Measurements from ENCODE around the gene ASTN1.

Gene ASTN1

DNA sequence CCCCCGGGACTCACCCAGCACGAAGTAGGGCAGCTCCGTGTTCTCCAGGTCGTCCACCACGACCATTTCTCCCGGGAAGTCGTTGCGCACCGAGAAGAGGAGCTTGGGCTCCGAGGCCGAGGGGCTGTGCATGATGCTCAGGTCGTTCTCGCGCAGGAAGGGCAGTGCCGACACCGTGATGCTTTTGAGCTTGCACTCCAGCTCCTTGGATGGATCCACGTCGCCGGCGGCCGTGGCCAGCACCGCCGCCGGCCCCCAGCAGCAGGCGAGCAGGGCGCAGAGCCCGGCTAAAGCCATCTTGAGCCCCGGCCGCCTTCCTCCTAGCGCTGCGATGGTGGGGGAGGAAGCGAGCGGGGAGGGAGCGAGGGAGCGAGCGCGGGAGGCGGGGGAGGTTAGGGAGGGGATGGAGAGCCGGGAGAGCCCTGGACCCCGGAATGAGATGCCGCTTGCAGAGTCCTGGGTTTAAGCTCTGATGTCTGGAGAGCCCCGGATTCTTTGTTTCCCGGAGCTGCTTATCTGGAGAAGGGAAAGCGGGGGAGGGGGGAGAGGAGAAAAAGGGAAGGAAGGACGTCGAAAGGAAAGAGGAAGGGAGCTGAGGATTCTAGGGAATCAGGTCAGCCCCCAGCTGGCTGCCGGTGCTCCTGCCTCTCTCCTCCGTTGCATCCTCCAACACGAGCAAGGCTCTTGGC, at the start of gene ASTN1:
Gene ASTN1, minus strand, starts transcription at position 333 of the 689 bp plus-strand sequence. Its CDS starts 36 bp downstream, at position 297.
- no peak for DNase-seq (ENCODE audit: low read depth in 2 of 2)

DNA sequence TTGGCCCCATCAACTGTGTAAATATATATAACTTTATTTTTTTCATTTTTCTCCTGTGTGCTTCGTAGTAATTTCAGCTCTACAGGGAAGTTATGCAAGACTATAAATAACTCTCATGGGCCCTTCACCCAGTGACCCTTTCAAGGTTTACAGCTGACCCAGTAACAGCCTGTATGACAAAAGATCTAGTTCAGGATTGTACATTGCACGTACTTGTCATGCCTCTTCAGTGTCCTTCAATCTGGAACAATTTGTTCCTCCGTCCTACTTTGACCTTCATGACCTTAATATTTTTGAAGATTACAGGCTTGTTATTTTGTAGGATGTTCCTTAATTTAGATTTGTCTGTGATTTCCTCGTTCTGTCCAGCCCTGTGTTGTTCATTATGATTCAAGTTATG, 46.7 kb upstream of the ASTN1 start:
- no peak for DNase-seq (ENCODE audit: low read depth in 2 of 2)

DNA sequence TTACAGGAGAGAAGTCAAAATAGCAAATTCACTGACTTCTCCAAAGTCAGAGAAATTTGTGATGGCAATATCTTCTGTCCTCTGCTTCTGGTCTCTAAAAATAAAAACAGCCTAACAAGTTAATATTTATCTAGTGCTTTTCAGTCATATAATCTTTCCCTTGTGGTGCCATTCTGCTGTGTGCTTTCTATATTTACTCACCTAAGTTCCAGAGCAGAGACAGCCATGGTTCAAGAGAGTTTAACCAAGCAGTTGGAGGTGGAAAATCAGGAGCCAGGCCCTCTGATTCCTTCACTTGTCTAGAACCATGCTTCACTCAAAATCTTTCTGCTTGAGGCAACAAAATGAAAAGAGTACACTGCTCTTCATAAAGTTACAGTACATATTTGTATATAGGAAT, 45.6 kb upstream of the ASTN1 start:
- no peak for DNase-seq (ENCODE audit: low read depth in 2 of 2)

DNA sequence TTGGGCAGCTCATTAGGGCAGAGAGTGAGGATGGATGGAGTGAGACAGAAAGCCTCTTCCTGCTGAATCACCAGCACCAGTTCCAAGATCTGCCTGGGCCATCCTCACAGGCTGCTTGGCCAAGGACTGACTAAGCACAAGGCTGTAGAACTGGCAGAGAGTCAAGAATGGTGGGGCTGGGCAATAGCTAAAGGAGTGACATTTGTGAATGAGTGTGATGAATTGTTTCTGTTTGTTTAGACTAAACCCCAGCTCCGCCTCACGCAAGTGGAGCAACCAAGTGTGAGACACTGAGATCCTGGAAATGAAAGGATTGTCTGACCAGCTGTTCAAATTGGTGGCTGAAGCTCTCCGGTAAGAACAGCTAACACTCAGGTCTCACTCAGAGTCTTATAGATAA, 44.8 kb upstream of the ASTN1 start:
- no peak for DNase-seq (ENCODE audit: low read depth in 2 of 2)

DNA sequence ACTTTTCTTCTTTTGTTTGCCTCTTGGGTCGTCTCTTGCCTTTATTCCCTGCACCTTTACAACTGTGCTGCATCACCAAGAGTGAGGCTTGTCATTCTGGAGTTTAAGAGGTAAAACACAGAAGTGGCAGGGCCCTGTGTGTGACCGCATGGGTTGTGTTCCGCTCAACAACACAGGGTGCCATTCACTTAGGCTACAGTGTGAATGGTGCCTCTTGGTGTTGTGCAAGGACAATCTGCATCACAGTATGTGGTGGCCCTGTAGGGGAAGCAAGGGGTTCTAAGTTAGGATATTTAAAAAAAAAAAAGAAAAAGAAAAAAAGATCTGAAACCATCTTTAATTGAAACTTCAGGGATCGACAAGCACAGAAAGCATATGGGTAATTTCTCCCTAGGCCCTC, 44.4 kb upstream of the ASTN1 start:
- DNase-seq (ENCODE audit: low read depth in 2 of 2): no peak

DNA sequence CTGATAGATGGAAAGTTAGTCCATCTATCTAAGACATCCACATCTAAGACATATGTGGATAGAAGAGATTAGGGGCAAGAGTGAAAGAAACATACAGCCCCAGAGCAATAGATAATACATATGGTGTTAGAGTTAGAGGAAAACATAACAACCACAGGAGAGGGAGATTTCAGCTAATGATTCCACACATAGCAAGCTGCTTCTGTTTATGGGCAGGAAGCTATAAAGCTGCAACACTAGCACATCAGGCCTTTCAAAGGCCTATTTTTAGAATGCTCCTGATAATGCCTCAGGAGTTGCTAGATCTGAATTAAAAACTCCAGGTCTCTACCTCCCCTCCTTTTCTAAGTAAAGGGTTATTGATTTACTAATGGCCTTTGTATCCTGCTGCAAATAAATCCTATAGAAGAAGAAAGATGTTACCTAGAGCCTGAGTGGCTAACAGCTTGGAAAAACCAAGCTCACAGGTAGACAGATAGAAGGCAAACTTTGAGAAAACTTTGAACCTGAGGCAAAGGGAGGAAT, 42.4 kb upstream of the ASTN1 start:
- no peak for DNase-seq (ENCODE audit: low read depth in 2 of 2)

DNA sequence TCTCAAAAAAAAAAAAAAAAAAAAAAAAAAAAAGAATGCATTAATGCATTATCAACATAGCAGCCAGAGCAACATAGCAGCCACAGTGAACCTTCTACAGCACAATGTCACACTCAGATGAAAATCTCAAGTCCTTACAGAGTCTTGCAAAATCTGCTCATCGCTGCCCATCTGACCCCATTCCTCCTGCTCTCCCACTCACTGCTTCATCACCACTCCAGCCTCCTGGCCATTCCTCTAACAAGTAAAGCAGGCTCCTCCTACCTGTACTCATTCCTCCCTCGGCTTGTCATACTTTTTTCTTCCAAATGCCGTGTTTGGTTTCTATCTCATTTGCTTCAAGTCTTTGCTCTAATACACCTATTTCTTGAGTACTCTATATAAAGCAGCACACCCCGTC, 35.8 kb upstream of the ASTN1 start:
- no peak for DNase-seq (ENCODE audit: low read depth in 2 of 2)

DNA sequence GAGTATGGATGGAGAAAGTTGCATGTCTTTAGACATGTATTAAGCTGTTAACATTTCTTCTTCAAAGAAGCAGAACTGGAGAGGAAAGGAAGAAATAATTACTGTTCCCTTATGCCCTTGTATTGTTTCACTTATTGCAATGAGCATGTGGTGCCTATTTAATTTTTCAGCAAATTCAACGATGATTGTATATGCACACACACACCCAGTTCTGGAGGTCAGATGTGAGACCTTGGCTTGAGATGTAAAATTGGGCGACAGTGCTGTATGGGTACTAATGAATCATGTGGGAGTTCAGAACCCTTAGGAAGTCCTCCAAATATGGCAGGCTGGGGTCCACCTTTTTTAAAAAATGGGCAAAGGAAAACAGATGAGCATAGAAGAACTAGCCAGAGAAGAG, 33.7 kb upstream of the ASTN1 start:
- DNase-seq (ENCODE audit: low read depth in 2 of 2): no peak

DNA sequence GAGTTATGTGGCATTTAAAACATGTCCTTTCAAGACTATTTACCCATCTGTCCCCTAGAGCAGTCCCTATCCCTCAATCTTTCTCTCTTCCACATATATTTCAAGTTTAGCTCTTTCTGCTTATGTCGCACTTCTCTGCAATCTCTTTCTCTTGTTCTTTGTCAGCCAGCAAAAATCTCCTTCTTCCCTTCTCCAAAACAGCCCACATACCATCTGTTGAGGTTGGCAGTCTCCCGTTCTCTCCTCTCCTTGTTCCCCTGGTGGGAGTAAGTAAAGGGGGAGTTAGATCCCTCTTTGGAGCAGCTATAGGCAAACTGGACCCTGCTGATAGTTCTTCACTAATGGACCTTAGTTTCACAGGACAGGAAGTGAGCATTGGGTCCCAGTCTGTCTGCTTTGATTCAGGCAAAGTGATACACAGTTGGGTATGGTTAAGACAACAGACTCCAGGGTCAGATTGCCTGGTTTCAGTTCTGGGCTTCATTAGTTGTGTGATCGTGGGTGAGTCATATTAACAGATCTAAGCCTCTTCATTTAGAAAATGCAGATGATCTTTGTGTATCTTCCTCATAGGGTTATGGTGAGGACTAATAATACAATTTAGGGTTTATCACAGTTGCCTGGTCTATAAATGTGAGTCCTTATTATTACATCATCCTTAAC, 25.9 kb upstream of the ASTN1 start:
- no peak for DNase-seq (ENCODE audit: low read depth in 2 of 2)

DNA sequence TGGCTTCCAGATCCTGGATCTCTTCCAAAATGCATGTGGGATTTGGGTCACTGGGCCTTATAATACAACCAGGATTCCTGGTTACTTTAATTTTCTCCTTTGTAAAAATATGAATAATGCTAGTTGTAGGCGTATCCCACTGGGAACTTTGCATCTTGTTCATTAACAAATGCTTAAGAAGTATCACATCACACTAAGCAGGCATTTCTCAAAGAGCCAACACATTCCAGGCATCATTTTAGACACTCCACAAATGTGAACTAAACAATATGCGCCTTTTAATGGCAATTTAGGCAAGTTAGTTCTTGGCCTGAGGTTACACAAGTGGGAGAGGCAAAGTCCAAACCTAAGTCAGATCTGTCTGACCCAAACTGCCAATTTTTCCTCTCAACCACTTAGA, 22.1 kb upstream of the ASTN1 start:
- no peak for DNase-seq (ENCODE audit: low read depth in 2 of 2)

DNA sequence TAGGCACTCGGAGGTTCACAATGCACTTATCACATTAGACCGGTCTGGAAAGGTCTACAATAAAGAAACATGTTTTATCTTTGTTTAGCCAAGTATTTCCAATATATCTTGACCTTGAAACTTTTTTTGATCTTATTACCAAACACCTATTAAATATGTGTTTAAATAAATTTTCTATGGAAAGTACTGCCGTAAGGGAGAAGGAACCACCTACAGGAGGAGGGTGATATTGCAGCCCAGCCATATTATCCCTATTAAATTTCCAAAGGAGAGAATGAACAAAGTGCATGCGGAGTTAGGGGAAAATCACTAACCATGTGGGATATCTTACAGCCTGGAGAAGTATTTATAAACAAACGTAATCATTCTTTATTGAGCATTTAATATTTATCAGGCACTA, 20.7 kb upstream of the ASTN1 start:
- DNase-seq (ENCODE audit: low read depth in 2 of 2): no peak

DNA sequence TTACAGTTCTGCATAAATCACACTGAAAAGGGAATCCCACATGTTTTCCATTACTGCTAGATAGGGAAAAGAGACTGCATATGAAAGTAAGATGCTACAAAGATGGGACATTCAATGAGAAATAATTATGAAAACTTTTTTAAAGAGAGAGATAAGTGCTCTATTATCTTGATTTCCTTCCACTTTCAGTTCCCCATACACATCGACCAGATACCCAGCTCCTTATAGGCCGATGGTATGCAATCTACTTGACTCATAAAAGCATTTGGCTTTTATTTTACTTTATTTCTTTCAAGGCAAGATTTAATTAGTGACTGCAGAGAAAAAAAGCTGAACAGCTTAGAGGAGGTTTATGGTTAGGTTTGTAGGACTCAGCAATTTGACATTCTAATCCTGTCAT, 19.3 kb upstream of the ASTN1 start:
- no peak for DNase-seq (ENCODE audit: low read depth in 2 of 2)

DNA sequence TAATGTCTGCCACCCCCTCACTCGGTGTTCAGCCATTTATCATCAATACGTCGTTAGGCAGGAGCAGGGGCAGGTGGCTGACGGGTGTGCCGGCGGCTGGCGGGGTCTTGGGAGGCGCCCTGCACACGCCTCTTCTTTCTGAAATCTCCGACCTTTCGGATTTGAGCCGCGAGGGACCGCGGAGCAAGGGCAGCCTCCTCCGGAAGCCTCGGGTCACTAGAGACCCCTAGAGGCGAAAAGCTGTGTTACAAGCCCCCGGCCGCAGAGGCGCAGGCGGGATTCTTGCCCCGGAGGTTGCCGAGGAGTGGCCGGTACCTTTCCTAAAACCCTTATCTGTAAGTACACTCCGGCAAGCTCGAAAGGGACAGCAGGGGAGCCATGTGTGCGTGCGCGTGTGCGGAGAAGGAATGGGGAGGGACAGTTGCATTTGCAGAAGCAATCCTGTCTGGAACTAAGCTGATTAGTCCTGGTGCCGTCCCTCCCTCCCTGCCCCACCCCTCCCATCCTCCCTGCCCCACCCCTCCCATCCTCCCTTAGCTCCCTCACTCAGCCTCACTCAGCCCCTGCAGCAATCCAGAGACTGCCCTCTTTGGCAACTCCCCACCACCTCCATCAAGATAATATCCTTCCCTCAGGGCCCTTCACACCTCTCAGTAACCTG, 17.2 kb upstream of the ASTN1 start:
- no peak for DNase-seq (ENCODE audit: low read depth in 2 of 2)

DNA sequence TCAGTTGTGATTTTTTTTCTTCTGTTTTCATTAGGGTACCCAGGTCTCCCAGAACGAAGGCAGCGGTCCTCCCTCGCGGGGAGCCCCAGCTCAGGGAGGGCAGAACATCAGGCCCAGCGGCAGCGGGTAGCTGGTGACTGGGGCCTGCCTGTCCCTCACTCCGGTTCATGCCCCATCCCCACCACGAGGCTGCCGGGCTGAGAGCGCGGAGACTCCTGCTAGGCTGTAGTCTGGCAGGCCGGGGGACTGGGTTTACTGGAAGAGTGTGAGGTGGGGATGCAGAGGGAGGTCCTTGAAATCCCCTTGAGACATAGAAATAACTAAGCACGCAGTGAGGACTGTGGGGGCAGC, 16.7 kb upstream of the ASTN1 start:
- no peak for DNase-seq (ENCODE audit: low read depth in 2 of 2)

DNA sequence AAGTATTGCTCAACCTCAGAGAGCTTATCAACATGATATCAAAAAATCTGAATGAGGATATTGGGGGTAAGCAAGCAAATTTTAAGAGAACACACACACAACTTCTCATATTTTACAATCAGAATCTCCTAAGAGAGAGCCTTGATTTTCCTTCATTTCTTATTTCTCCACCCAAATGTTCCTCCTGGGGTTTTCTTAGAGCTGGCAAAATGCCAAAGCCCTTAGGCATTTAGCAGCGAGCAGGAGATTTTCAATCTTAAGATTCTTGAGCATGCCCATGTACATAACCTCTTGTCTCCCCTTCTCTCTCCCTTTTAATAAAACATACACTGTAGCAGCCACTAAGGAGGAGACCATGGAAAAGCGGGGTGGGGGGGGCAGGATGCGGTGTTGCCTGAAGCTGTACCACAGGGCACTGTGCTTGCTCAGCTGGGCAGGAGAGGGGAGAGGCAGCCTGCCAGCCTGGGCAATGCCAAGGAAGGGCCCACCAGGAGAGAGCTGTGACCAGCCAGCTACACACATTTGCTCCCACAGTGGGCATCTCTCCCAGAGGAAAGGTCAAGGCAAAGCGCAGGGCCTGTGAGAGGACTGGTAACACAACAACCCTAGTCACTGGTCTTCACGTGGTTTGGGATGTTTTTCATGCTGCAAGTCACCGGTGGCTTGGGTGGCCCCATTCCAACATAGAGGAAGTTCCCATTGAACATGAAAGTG, 10.6 kb upstream of the ASTN1 start:
- DNase-seq (ENCODE audit: low read depth in 2 of 2): no peak

DNA sequence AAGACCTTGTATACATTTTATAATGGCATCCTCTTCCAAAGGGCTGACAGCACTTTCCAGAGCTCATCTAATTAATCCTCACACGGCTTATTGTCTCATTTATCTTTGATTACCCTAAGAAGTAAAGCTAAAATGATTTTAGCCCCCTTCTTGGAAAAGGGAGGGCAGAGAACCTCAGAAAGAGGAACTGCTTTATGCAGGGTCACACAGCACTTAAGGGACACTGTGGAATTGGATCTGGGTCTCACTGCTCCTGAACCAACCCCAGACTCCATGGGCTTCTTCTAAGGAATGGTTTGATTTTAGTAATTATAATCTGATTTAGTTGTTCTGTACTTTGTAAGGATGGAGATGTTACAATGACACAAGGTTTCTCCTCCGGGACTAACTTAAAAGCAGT, 9.5 kb upstream of the ASTN1 start:
- no peak for DNase-seq (ENCODE audit: low read depth in 2 of 2)

DNA sequence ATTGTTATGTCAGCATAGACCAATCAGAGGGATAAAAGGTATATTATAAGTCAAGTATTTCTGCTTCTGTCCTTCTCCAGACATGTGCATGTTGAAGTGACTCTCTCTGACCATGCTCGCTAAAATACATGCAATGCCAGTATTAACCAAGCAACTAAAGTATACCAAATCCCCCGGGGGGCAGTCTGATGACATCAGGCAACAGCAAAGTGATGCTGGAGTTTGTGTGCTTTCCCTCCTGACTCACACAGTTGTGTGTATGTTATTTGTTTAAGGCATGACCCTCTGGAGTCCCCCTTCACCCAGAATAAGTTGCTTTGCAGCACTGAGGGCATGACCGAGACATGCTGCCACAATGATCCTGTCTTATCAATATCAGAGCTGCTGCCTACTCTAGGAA, 8.4 kb upstream of the ASTN1 start:
- no peak for DNase-seq (ENCODE audit: low read depth in 2 of 2)

DNA sequence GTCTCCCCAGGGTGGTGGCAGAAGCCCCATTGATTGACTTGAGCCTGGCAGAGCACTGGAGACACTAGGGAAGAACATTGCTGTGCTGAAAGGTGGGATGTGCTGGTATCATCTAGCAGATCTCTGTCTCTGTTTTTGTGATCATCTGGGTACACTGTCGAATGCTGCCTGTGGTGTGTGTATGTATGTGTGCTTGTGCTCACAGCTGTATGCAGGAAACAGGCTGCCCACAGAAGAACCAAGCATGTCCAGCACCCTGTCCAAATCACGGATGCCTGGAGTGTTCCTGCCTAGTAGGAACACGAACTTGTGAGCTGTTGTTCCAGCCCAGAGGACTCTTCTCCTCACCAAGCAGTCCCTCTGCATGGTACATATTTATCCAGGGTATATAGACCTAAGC, 7.8 kb upstream of the ASTN1 start:
- no peak for DNase-seq (ENCODE audit: low read depth in 2 of 2)

DNA sequence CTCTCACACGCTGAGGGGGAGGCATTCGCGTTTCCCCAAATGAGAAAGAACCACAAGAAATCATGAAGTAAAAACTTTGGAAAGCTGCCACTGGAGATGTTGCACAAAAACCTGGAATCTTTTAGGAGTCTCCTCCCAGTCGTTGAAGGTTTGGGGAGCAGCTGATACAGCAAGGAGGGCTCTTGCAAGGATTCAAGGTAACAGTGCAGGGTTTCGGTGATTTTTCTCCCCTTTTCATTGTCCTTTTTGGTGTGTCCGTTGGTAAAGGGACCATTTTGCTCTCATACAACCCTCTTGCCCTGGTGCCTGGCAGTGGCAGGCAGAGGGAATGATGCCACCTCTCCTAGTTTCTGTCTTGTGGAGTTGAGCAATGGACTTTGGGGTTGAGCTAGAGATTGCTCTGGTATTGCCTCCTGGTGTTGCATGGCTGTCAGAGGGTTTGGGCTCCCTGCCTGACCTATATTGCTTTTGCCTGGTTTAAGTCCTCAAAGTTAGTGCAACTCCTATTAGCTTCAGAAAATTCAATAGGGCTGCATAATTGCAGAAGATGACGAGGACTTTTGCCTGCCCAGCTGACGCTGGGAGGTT, 7.1 kb upstream of the ASTN1 start:
- no peak for DNase-seq (ENCODE audit: low read depth in 2 of 2)

DNA sequence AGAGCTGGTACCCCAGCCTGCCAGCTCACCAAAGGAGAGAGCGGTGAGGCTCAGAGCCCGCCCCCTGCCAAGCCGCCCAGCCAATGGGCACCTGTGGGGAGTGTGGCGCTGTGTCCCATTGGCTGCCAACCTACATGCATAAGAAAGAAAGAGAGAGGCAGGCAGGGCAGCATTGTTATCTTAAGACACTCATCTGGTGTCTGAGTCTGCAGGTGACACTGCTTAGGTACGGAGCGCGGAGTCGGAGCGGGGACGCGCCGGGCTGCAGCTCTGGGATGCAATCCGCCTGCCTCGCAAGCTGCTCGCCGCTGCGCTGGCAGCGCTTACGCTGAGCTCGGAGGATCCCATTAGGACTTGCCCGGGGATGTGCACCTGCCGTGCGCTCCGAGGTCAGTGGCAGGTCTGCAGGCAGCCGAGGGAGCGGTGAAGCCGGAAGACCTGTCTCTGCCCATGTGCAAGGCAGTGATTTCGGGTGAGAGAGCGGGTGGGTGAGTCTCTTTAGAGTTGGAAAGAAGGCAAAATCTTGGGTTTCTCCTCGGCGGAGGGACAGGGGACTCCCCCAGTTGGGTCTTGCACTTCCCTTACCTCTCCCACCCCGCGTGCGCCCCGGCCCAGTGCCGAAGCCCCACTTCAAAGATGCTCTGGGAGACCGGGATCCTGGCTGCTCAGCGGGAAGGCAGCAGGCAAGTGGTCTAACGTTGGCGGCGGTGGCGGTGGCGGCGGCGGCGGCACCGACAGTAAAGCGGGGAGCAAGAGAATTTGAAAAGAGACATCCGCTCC, 6.4 kb upstream of the ASTN1 start, which contains the start of gene BRINP2:
Gene BRINP2, plus strand, starts transcription at position 203 of the 780 bp plus-strand sequence. CDS start 58,919 bp downstream, outside the sequence.
- no peak for DNase-seq (ENCODE audit: low read depth in 2 of 2)

DNA sequence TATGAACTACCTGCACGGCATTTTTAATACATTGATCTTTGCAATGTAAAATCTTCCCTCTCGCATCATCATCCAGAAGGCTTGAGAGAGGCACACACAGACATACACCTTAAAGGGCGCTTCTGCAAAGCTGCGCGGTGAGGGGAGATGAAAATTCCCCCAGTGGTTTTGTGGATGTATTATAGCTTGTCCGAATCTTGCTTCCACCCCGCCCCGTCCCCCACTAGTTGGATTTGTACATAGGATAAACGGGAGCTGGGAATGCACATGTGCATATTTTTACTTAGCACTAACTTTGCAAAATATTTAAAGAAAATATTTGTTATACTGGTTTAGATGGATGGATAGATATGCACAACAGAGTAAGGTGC, 542 bp upstream of the ASTN1 start:
- DNase-seq (ENCODE audit: low read depth in 2 of 2): no peak
